Adrenal gland (tissue), 5 donors: ENCODE results near the gene SBNO2.

Source experiments
- POLR2A ChIP-seq, 2 donors: fragments of 450-650 bp; IDR thresholded peaks; one replicate each; pipeline ENCODE4 v1.6.1; 2017; ENCODE audit warnings: antibody characterized with exemption in 2 of 2, mild to moderate bottlenecking in 2 of 2, moderate library complexity in 1 of 2
- TF ChIP-seq, protein P1 (sequence below), 6 experiments: fragments of 450-650 bp in 4 of 6; fragments of 200-600 bp in 2 of 6; sonication (generic) in 1 of 6; IDR thresholded peaks; 1 replicate in 5 of 6; 2 replicates in 1 of 6; pipeline versions ENCODE4 v1.5.1 to v1.8.0; 2016 to 2021; ENCODE audit warnings: antibody characterized with exemption in 6 of 6, mild to moderate bottlenecking in 2 of 6, moderate library complexity in 1 of 6
- donor health status: DM: no; HTN: no; CAD: no.

DNA sequence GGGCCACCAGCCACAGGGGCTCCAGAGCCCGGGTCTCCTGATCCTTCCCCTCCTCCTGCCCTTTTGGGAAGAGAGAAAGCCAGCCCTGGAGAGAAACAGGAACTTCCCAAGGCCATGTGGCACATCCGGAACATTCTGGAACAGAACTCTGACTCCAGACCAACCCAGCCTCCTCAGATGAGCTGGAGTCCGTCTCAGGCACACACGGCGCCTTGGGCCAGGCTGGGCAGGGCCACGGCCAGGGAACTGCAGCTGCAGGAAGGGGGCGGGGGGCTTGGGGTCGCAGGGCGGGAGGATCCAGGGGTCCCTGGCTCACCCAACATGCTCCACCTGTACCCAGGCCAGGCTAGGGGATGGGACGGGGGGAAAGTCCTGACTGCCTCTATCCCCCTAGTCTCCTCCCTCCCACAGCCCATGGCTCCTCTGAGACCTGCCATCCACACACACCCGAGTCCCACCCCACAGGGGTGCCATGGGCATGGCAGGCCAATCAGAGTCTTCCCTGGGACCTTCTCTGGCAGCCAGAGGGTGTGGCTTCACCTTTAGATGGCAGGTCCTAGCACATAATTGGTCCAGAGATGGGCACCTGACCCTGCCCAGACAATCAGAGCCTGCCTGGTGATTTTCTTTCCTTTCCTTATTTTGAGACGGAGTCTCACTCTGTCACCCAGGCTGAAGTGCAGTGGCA, 22.9 kb downstream of the SBNO2 start:
- TF ChIP-seq, protein P1, sequence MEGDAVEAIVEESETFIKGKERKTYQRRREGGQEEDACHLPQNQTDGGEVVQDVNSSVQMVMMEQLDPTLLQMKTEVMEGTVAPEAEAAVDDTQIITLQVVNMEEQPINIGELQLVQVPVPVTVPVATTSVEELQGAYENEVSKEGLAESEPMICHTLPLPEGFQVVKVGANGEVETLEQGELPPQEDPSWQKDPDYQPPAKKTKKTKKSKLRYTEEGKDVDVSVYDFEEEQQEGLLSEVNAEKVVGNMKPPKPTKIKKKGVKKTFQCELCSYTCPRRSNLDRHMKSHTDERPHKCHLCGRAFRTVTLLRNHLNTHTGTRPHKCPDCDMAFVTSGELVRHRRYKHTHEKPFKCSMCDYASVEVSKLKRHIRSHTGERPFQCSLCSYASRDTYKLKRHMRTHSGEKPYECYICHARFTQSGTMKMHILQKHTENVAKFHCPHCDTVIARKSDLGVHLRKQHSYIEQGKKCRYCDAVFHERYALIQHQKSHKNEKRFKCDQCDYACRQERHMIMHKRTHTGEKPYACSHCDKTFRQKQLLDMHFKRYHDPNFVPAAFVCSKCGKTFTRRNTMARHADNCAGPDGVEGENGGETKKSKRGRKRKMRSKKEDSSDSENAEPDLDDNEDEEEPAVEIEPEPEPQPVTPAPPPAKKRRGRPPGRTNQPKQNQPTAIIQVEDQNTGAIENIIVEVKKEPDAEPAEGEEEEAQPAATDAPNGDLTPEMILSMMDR (IDR thresholded peaks at IDR 0.05), result no peak
- TF ChIP-seq POLR2A (IDR thresholded peaks at IDR 0.05), result no peak
